ENCODE results near the gene UGDH.

GRCh38 chr4:39464886-39465501 lies 62.2 kb downstream of the UGDH start:
- TF ChIP-seq ZNF274 (IDR thresholded peaks at IDR 0.05; ENCODE audit: low read depth, low read length) (no peak), YY1 (IDR thresholded peaks at IDR 0.05; ENCODE audit: insufficient read depth, insufficient read length) (no peak), SUZ12 (IDR thresholded peaks at IDR 0.05; ENCODE audit: extremely low read depth, insufficient read depth, insufficient read length) (no peak)
